Esophagus muscularis mucosa (tissue), 4 donors: Measurements from ENCODE around the gene PDGFA. TPM values are rescaled to one million over a fixed set of nuclear protein-coding genes. Genes with fewer than 3 reads are reported as not detected.

Experiments
- DNase-seq: peaks from one replicate; pipeline ENCODE4 v3.0.0-alpha.2; 2017; ENCODE audit errors: extremely low spot score
- H3K27ac ChIP-seq, 4 donors: fragments of 200-600 bp; sonication (generic); replicated peaks in 1 of 4; 1 replicate in 3 of 4; 2 replicates in 1 of 4; pipeline ENCODE4 v1.5.1; 2016 to 2019; ENCODE audit warnings: mild to moderate bottlenecking in 1 of 4
- H3K27me3 ChIP-seq, 4 donors: fragments of 200-600 bp; sonication (generic); one replicate each; pipeline versions ENCODE4 v1.5.1 to v1.6.0; 2016 to 2019
- H3K36me3 ChIP-seq, 4 donors: fragments of 200-600 bp; sonication (generic); one replicate each; pipeline ENCODE4 v1.5.1; 2016 to 2019
- H3K4me1 ChIP-seq, 4 donors: fragments of 200-600 bp; sonication (generic); one replicate each; pipeline ENCODE4 v1.5.1; 2016 to 2019
- H3K4me3 ChIP-seq, 4 donors: fragments of 200-600 bp; sonication (generic); 1 replicate in 2 of 4; 2 replicates in 2 of 4; pipeline ENCODE4 v1.5.1; 2016 to 2019; ENCODE audit warnings: mild to moderate bottlenecking in 4 of 4, moderate library complexity in 1 of 4
- H3K9me3 ChIP-seq, 4 donors: fragments of 200-600 bp; sonication (generic); 1 replicate in 3 of 4; 2 replicates in 1 of 4; pipeline ENCODE4 v1.5.1; 2016 to 2019
- CTCF ChIP-seq, 3 experiments: fragments of 200-600 bp in 2 of 3; fragments of 450-650 bp in 1 of 3; sonication (generic) in 2 of 3; IDR thresholded peaks; one replicate each; pipeline ENCODE4 v1.5.1; 2017 to 2019; ENCODE audit warnings: antibody characterized with exemption in 3 of 3, mild to moderate bottlenecking in 2 of 3, moderate library complexity in 1 of 3
- EP300 ChIP-seq: sonication (generic); formaldehyde crosslinking; IDR thresholded peaks from one replicate; pipeline ENCODE4 v1.6.1; 2017; ENCODE audit warnings: antibody characterized with exemption
- POLR2A ChIP-seq: fragments of 450-650 bp; IDR thresholded peaks from one replicate; pipeline ENCODE4 v1.6.1; 2017; ENCODE audit warnings: antibody characterized with exemption, moderate library complexity, mild to moderate bottlenecking, low read depth
- POLR2AphosphoS5 ChIP-seq, 2 donors: sonication (generic); formaldehyde crosslinking; IDR thresholded peaks; one replicate each; pipeline ENCODE4 v1.6.1; 2017; ENCODE audit warnings: antibody characterized with exemption in 2 of 2
- WGBS: methylation state at CpG from one replicate; pipeline ENCODE4 v1.1.5; 2018; 5-methylcytosine and 5-hydroxymethylcytosine counted together
- intact Hi-C: fragments of 100-400 bp; cut with DNase I; formaldehyde crosslinking; loops from one replicate; pipeline ENCODE4 v1.15.1; 2023
- total RNA-seq, 4 donors: library from RNA; depleted of rRNA; stranded (reverse); fragments of >200 nt; gene quantifications; one replicate each; pipeline versions ENCODE4 v1.1.0 to v1.2.1, GENCODE V29; 2016

The PDGFA gene
- total RNA-seq, 4 donors from 2014 or later: 88.0 to 184 (median 119) TPM

GRCh38 chr7:459584-460373 is 59.9 kb downstream of the PDGFA start:
- intact Hi-C loops: no loop called here
- H3K27me3 ChIP-seq: peaks cover 0 to 9% (median 0%) of the 10 kb centered on the region in 4 donors
- no peaks in the 10 kb centered on the region for H3K36me3 ChIP-seq
- H3K4me3 ChIP-seq: no peak overlapping the region
- 70% methylated on average over 3 of the region's 6 CpGs for WGBS
- H3K9me3 ChIP-seq: no peaks in the 10 kb centered on the region
- TF ChIP-seq EP300 (no peak), CTCF (IDR thresholded peaks at IDR 0.05) (no peak), POLR2AphosphoS5 (IDR thresholded peaks at IDR 0.05) (no peak), POLR2A (no peak)
- H3K4me1 ChIP-seq: peaks cover 13 to 37% (median 31%) of the 10 kb centered on the region in 4 donors
- no peak for DNase-seq
- peak overlapping the region in 1 of 4 donors; percentile 52 for H3K27ac ChIP-seq

- H3K27me3 ChIP-seq: peaks cover 0 to 19% (median 0%) of the 10 kb centered on the region in 4 donors
- intact Hi-C loops: no loop called here
- no peaks in the 10 kb centered on the region for H3K9me3 ChIP-seq
- no peak overlapping the region for H3K4me3 ChIP-seq
- 100% methylated on average over 5 of the region's 9 CpGs for WGBS
- H3K4me1 ChIP-seq: peaks cover 13 to 30% (median 27%) of the 10 kb centered on the region in 4 donors
- H3K27ac ChIP-seq: no peak overlapping the region
- TF ChIP-seq POLR2A (no peak), CTCF (IDR thresholded peaks at IDR 0.05) (no peak), EP300 (no peak), POLR2AphosphoS5 (IDR thresholded peaks at IDR 0.05) (no peak)
- no peaks in the 10 kb centered on the region for H3K36me3 ChIP-seq
- no peak for DNase-seq
Measured at GRCh38 chr7:458511-459245, 61.0 kb downstream of the PDGFA start.

DNA sequence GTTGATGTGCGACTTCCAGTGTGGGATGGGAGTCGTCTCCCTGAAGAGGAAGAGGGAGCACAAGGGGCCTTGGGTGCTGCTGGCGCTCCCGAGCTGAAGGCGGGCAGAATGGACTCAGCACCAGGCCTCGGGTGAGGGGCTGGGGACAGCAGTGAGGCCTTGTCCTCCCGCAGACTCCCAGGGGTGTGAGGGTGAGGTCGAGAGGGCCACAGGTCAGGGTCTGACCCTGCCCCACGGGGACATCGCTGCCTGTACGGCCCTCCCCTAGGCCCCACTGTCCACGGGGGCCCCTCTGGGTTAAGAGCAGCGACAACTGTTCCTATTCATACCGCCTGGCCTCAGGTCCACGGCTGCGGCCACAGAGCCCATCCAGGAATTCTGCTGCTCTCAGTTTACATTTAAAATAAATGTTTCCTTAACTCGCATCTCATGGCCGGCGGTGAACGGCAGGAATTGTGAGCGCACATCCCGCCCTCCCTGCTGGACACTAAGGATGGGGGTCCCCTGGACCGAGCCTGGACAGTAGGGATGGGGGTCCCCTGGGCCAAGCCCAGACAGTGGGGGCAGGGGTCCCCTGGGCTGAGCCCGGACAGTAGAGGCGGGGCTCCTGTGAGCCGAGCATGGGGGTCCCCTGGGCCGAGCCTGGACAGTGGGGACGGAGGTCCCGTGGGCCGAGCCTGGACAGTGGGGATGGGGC is 61.7 kb downstream of the PDGFA start:
- no peak for DNase-seq
- Histone ChIP-seq H3K4me1 (peaks cover 13 to 33% (median 29%) of the 10 kb centered on the region in 4 donors), H3K9me3 (no peaks in the 10 kb centered on the region), H3K27me3 (peaks cover 0 to 26% (median 1%) of the 10 kb centered on the region in 4 donors), H3K36me3 (no peaks in the 10 kb centered on the region), H3K4me3 (no peak overlapping the region), H3K27ac (no peak overlapping the region)
- intact Hi-C loops: no loop called here
- 78% methylated on average over 19 of the region's 30 CpGs for WGBS
- TF ChIP-seq POLR2A (no peak), POLR2AphosphoS5 (IDR thresholded peaks at IDR 0.05) (no peak), CTCF (IDR thresholded peaks at IDR 0.05) (no peak)

DNA sequence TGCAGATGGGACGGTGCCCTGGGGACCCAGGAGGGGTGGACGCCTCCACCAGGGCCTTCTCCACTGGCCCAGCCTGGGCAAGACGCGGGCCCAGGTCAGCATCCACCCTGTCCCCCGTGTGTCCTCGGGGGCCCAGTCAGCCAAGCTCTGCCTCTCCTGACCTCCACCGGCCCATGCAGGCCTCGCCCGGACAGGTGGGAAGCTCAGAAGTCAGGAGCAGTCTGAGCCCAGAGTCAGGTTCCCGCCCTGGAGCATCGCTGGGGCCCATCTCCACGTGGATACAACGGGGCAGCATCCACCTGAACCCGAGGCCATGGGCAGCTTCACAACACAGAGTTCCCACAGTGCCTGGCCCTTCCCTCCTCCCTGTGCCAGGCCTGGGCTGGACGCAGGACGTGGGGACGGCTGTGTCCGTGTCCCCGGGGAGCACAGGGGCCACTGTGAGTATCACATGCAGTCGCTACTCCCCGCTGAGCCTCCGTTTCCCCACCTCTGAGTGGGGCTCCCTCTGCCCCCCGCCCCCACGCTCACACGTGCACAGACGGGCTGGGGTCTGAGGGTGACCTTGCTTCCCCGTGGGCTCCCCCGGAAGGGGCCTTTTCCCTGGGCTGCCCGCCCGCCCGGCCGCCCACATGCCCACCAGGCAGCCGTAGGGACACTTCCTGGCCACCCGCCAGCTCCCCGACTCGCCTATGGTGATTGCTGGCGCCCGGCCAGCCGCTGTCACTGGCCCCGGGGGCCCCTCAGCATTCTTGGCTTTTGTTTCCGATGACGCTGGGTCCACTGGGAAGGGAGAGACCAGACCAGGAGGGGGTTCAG is 64.3 kb downstream of the PDGFA start:
- Histone ChIP-seq H3K27ac (no peak overlapping the region), H3K27me3 (peaks cover 0 to 50% (median 5%) of the 10 kb centered on the region in 4 donors), H3K36me3 (no peaks in the 10 kb centered on the region), H3K9me3 (no peaks in the 10 kb centered on the region), H3K4me3 (peak overlapping the region in 1 of 4 donors; percentile 12), H3K4me1 (peaks cover 8 to 33% (median 30%) of the 10 kb centered on the region in 4 donors)
- TF ChIP-seq EP300: no peak
- no peak for TF ChIP-seq CTCF (IDR thresholded peaks at IDR 0.05)
- no peak for TF ChIP-seq POLR2A
- TF ChIP-seq POLR2AphosphoS5 (IDR thresholded peaks at IDR 0.05): no peak
- DNase-seq: no peak
- 23% methylated on average over 5 of the region's 42 CpGs for WGBS
- intact Hi-C loops: no loop called here
